ENCODE measurements around the gene RFNG. TPM values are rescaled to one million over a fixed set of nuclear protein-coding genes. Genes with fewer than 3 reads are reported as not detected.

The RFNG gene
- total RNA-seq, 1 experiment from 2014 or later = 43.0 TPM

GRCh38 chr17:82000803-82001570 is 50.6 kb downstream of the RFNG start:
- no peak for DNase-seq
- no peaks in the 10 kb centered on the region for H3K36me3 ChIP-seq (replicated peaks; ENCODE audit: control insufficient read depth, insufficient read depth, low read length)
- no peaks in the 10 kb centered on the region for H3K27me3 ChIP-seq (ENCODE audit: control insufficient read depth, insufficient read depth, low read length)
- H3K4me3 ChIP-seq (ENCODE audit: insufficient read depth, low read depth, low read length) = no peak overlapping the region

GRCh38 chr17:81999976-82000802 is 51.4 kb downstream of the RFNG start:
- Histone ChIP-seq H3K4me3 (ENCODE audit: insufficient read depth, low read depth, low read length) (no peak overlapping the region), H3K27me3 (ENCODE audit: control insufficient read depth, insufficient read depth, low read length) (no peaks in the 10 kb centered on the region), H3K36me3 (replicated peaks; ENCODE audit: control insufficient read depth, insufficient read depth, low read length) (no peaks in the 10 kb centered on the region)
- no peak for DNase-seq

GRCh38 chr17:81999587-81999975 is 52.0 kb downstream of the RFNG start:
- H3K4me3 ChIP-seq (ENCODE audit: insufficient read depth, low read depth, low read length) = no peak overlapping the region
- no peak for DNase-seq
- no peaks in the 10 kb centered on the region for H3K27me3 ChIP-seq (ENCODE audit: control insufficient read depth, insufficient read depth, low read length)
- no peaks in the 10 kb centered on the region for H3K36me3 ChIP-seq (replicated peaks; ENCODE audit: control insufficient read depth, insufficient read depth, low read length)

- DNase-seq = no peak
- H3K36me3 ChIP-seq (replicated peaks; ENCODE audit: control insufficient read depth, insufficient read depth, low read length) = no peaks in the 10 kb centered on the region
- H3K27me3 ChIP-seq (ENCODE audit: control insufficient read depth, insufficient read depth, low read length) = no peaks in the 10 kb centered on the region
- H3K4me3 ChIP-seq (ENCODE audit: insufficient read depth, low read depth, low read length) = no peak overlapping the region
Observed at GRCh38 chr17:81998691-81999438, 52.7 kb downstream of the RFNG start.

- DNase-seq = no peak
- H3K27me3 ChIP-seq (ENCODE audit: control insufficient read depth, insufficient read depth, low read length) = no peaks in the 10 kb centered on the region
- no peaks in the 10 kb centered on the region for H3K36me3 ChIP-seq (replicated peaks; ENCODE audit: control insufficient read depth, insufficient read depth, low read length)
- no peak overlapping the region for H3K4me3 ChIP-seq (ENCODE audit: insufficient read depth, low read depth, low read length)
Observed at GRCh38 chr17:81998212-81998611, 53.4 kb downstream of the RFNG start.

Other genes starting within 250 kb of the RFNG start
- 0.07 and 0.11 TPM in 2 replicates for gene GCGR, start 247.7 kb downstream of the RFNG start, total RNA-seq (2014; rRNA removed; shearing (Covaris generic))
- gene MCRIP1, start 218.5 kb downstream of the RFNG start, total RNA-seq (2014; rRNA removed; shearing (Covaris generic)) = 180 and 204 TPM in 2 replicates
- gene PPP1R27, start 216.8 kb downstream of the RFNG start, total RNA-seq (2014; rRNA removed; shearing (Covaris generic)) = not detected in 2 replicates
- 421 and 528 TPM in 2 replicates for gene P4HB, start 191.3 kb downstream of the RFNG start, total RNA-seq (2014; rRNA removed; shearing (Covaris generic))
- gene ARHGDIA, start 180.5 kb downstream of the RFNG start, total RNA-seq (2014; rRNA removed; shearing (Covaris generic)) = 127 and 158 TPM in 2 replicates
- gene ALYREF, start 160.2 kb downstream of the RFNG start, total RNA-seq (2014; rRNA removed; shearing (Covaris generic)) = 195 and 271 TPM in 2 replicates
- 269 and 274 TPM in 2 replicates for gene ANAPC11, start 160.1 kb downstream of the RFNG start, total RNA-seq (2014; rRNA removed; shearing (Covaris generic))
- 0.85 and 0.94 TPM in 2 replicates for gene NPB, start 149.6 kb downstream of the RFNG start, total RNA-seq (2014; rRNA removed; shearing (Covaris generic))
- 21.0 and 37.0 TPM in 2 replicates for gene PCYT2, start 140.4 kb downstream of the RFNG start, total RNA-seq (2014; rRNA removed; shearing (Covaris generic))
- 19.0 and 21.4 TPM in 2 replicates for gene SIRT7, start 133.6 kb downstream of the RFNG start, total RNA-seq (2014; rRNA removed; shearing (Covaris generic))
- 27.0 and 31.7 TPM in 2 replicates for gene MAFG, start 124.1 kb downstream of the RFNG start, total RNA-seq (2014; rRNA removed; shearing (Covaris generic))
- 267 and 298 TPM in 2 replicates for gene PYCR1, start 114.5 kb downstream of the RFNG start, total RNA-seq (2014; rRNA removed; shearing (Covaris generic))
- 0.24 and 0.30 TPM in 2 replicates for gene MYADML2, start 104.6 kb downstream of the RFNG start, total RNA-seq (2014; rRNA removed; shearing (Covaris generic))
- gene NOTUM, start 90.6 kb downstream of the RFNG start, total RNA-seq (2014; rRNA removed; shearing (Covaris generic)) = 2.0 and 2.3 TPM in 2 replicates
- 62.1 and 65.8 TPM in 2 replicates for gene ASPSCR1, start 74.2 kb downstream of the RFNG start, total RNA-seq (2014; rRNA removed; shearing (Covaris generic))
- gene CENPX, start 28.9 kb downstream of the RFNG start, total RNA-seq (2014; rRNA removed; shearing (Covaris generic)) = 171 and 247 TPM in 2 replicates
- gene LRRC45, start 28.5 kb downstream of the RFNG start, total RNA-seq (2014; rRNA removed; shearing (Covaris generic)) = 45.2 and 46.5 TPM in 2 replicates
- 155 and 175 TPM in 2 replicates for gene RAC3, start 20.1 kb downstream of the RFNG start, total RNA-seq (2014; rRNA removed; shearing (Covaris generic))
- gene DCXR, start 14.1 kb downstream of the RFNG start, total RNA-seq (2014; rRNA removed; shearing (Covaris generic)) = 72.7 and 110 TPM in 2 replicates
- 205 and 248 TPM in 2 replicates for gene GPS1, start 87 bp upstream of the RFNG start, total RNA-seq (2014; rRNA removed; shearing (Covaris generic))
- gene DUS1L, start 14.0 kb upstream of the RFNG start, total RNA-seq (2014; rRNA removed; shearing (Covaris generic)) = 114 and 129 TPM in 2 replicates
- 201 and 257 TPM in 2 replicates for gene FASN, start 46.4 kb upstream of the RFNG start, total RNA-seq (2014; rRNA removed; shearing (Covaris generic))
- gene CCDC57, start 161.0 kb upstream of the RFNG start, total RNA-seq (2014; rRNA removed; shearing (Covaris generic)) = 3.7 and 6.0 TPM in 2 replicates
- 31.2 and 52.0 TPM in 2 replicates for gene SLC16A3, start 177.2 kb upstream of the RFNG start, total RNA-seq (2014; rRNA removed; shearing (Covaris generic))
- gene CSNK1D, start 221.9 kb upstream of the RFNG start, total RNA-seq (2014; rRNA removed; shearing (Covaris generic)) = 31.7 and 37.3 TPM in 2 replicates

All from H7 (cell line).